ENCODE results near the gene LGALS3.

LGALS3 gene

DNA sequence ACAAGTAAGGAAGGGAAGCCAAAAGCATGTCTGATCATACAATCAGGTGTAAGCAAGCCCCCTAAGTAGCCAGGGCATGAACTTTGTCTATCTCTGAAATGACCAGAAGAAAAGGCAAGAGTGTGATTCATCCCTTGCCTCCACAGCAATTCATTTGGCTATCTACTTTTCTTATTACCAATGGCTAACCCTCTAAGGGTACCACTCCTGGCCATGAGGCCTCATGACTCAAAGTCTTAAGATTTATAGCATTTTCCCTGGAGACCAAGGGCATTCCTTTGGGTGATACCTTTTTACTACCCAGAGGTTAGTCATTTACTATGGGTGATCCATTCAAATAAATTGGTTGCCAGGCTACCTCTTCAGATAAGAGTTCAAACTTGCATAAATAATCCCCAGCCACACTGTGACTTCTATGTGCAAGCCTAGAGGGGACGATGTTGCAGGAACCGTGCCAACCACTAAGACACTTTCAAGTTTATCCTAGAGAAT, 1.5 kb upstream of the LGALS3 start:
- no peak for FAIRE-seq
- TF ChIP-seq TAF1 (IDR thresholded peaks at IDR 0.05; ENCODE audit: low read depth, low read length), result no peak
- TF ChIP-seq POU2F2 (IDR thresholded peaks at IDR 0.05; ENCODE audit: low read depth, low read length), result no peak
- TF ChIP-seq POLR2A (IDR thresholded peaks at IDR 0.05; ENCODE audit: low read depth, low read length), result no peak
- TF ChIP-seq POLR2AphosphoS5 (IDR thresholded peaks at IDR 0.05; ENCODE audit: low read depth, low read length), result no peak
- TF ChIP-seq SPI1 (IDR thresholded peaks at IDR 0.05; ENCODE audit: low read depth, low read length), result no peak
- TF ChIP-seq PAX5 (IDR thresholded peaks at IDR 0.05; ENCODE audit: insufficient read depth, low read length, severe bottlenecking), result no peak
- no peak for DNase-seq (ENCODE audit: insufficient read length, low spot score)

- no peak for TF ChIP-seq PAX5 (IDR thresholded peaks at IDR 0.05; ENCODE audit: insufficient read depth, low read length, severe bottlenecking)
- DNase-seq (ENCODE audit: insufficient read length, low spot score), result no peak
- peak; percentile 13 for FAIRE-seq
Observed at GRCh38 chr14:55128386-55129085, 516 bp upstream of the LGALS3 start.

- DNase-seq (ENCODE audit: insufficient read length, low spot score), result peak; percentile 73
- no peak for TF ChIP-seq SPI1 (IDR thresholded peaks at IDR 0.05; ENCODE audit: low read depth, low read length)
- no peak for TF ChIP-seq POU2F2 (IDR thresholded peaks at IDR 0.05; ENCODE audit: low read depth, low read length)
- TF ChIP-seq POLR2AphosphoS5 (IDR thresholded peaks at IDR 0.05; ENCODE audit: low read depth, low read length), result no peak
- TF ChIP-seq PAX5 (IDR thresholded peaks at IDR 0.05; ENCODE audit: insufficient read depth, low read length, severe bottlenecking), result no peak
- TF ChIP-seq POLR2A (IDR thresholded peaks at IDR 0.05; ENCODE audit: low read depth, low read length), result no peak
- no peak for TF ChIP-seq TAF1 (IDR thresholded peaks at IDR 0.05; ENCODE audit: low read depth, low read length)
- peak; percentile 50 for FAIRE-seq
Observed at GRCh38 chr14:55129428-55130195, 560 bp downstream of the LGALS3 start.

GRCh38 chr14:55130196-55130550, 1.1 kb downstream of the LGALS3 start:
- no peak for FAIRE-seq

DNA sequence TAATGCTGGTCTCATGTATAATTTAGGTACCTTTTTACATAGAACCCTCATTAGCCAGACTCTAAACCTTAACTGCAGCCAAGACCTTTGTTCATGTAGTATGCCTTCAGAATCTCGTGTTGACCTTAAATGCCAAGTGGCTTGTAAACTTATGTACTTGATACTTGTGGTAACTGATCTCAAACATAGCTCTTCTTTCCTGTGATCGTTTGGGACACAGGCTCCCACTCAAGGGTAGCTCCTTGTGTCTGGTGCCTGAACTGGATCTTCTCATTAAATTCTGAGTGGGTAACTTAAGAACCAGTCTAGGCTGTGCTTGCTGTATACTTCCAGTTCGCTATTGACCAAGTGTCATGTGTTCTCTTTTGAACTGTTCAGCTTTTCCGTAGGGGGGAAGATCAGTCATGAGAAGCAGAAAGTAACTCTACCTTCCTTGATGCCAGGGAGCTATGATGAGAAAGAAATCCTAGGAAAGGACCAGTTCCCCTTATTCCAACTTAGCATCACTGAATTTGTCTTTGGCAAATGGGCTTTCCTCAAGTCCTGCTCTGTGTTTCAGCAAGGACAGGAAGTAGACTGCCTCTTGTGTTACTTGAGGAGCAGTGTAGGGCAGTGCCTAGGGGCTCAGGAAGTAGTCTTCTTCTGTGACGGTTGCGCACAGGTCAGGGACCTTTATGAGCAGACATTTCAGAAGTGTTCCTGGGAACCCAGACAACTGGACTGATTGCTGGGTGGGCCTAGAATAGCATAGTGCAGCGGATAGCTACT, 2.5 kb downstream of the LGALS3 start:
- peak; percentile 5 for FAIRE-seq
- DNase-seq (ENCODE audit: insufficient read length, low spot score), result no peak
- TF ChIP-seq POLR2A (IDR thresholded peaks at IDR 0.05; ENCODE audit: low read depth, low read length) (no peak), SPI1 (IDR thresholded peaks at IDR 0.05; ENCODE audit: low read depth, low read length) (no peak), PAX5 (IDR thresholded peaks at IDR 0.05; ENCODE audit: insufficient read depth, low read length, severe bottlenecking) (no peak), POU2F2 (IDR thresholded peaks at IDR 0.05; ENCODE audit: low read depth, low read length) (no peak), TAF1 (IDR thresholded peaks at IDR 0.05; ENCODE audit: low read depth, low read length) (no peak), POLR2AphosphoS5 (IDR thresholded peaks at IDR 0.05; ENCODE audit: low read depth, low read length) (no peak)

More at GRCh38 chr14:55130196-55130550, 1.1 kb downstream of the LGALS3 start:
- no peak for DNase-seq (ENCODE audit: insufficient read length, low spot score)
- no peak for TF ChIP-seq TAF1 (IDR thresholded peaks at IDR 0.05; ENCODE audit: low read depth, low read length)
- no peak for TF ChIP-seq PAX5 (IDR thresholded peaks at IDR 0.05; ENCODE audit: insufficient read depth, low read length, severe bottlenecking)

DNA sequence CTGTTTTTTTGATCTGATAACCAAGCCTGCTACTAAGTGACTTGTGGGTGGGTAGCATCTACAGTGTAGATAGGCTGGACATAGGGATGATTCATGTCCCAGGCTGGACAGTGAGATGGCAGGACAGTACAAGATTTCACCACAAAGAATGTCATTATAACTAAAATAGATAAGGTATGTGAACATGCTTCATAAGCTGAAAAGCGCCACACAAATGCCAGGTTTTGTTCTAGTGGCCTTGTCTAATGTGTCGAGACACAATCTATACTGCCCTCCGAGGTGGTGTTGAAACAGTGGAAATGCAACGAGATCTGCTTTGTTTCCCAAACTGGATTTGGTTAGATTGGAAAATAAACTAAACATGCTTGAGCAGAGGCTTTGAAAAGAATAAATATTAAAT, 4.4 kb downstream of the LGALS3 start:
- no peak for DNase-seq (ENCODE audit: insufficient read length, low spot score)
- TF ChIP-seq POLR2AphosphoS5 (IDR thresholded peaks at IDR 0.05; ENCODE audit: low read depth, low read length) (no peak), POLR2A (IDR thresholded peaks at IDR 0.05; ENCODE audit: low read depth, low read length) (no peak), SPI1 (IDR thresholded peaks at IDR 0.05; ENCODE audit: low read depth, low read length) (no peak), TAF1 (IDR thresholded peaks at IDR 0.05; ENCODE audit: low read depth, low read length) (no peak), POU2F2 (IDR thresholded peaks at IDR 0.05; ENCODE audit: low read depth, low read length) (no peak), PAX5 (IDR thresholded peaks at IDR 0.05; ENCODE audit: insufficient read depth, low read length, severe bottlenecking) (no peak)
- FAIRE-seq, result no peak

- TF ChIP-seq PAX5 (IDR thresholded peaks at IDR 0.05; ENCODE audit: insufficient read depth, low read length, severe bottlenecking) (no peak), TAF1 (IDR thresholded peaks at IDR 0.05; ENCODE audit: low read depth, low read length) (no peak), POU2F2 (IDR thresholded peaks at IDR 0.05; ENCODE audit: low read depth, low read length) (no peak), POLR2AphosphoS5 (IDR thresholded peaks at IDR 0.05; ENCODE audit: low read depth, low read length) (no peak), SPI1 (IDR thresholded peaks at IDR 0.05; ENCODE audit: low read depth, low read length) (no peak)
- DNase-seq (ENCODE audit: insufficient read length, low spot score), result no peak
- no peak for FAIRE-seq
Observed at GRCh38 chr14:55136241-55136640, 7.2 kb downstream of the LGALS3 start.

- DNase-seq (ENCODE audit: insufficient read length, low spot score), result no peak
- FAIRE-seq, result no peak
- TF ChIP-seq SPI1 (IDR thresholded peaks at IDR 0.05; ENCODE audit: low read depth, low read length) (no peak), POLR2AphosphoS5 (IDR thresholded peaks at IDR 0.05; ENCODE audit: low read depth, low read length) (no peak), PAX5 (IDR thresholded peaks at IDR 0.05; ENCODE audit: insufficient read depth, low read length, severe bottlenecking) (no peak), POLR2A (IDR thresholded peaks at IDR 0.05; ENCODE audit: low read depth, low read length) (no peak), POU2F2 (IDR thresholded peaks at IDR 0.05; ENCODE audit: low read depth, low read length) (no peak), TAF1 (IDR thresholded peaks at IDR 0.05; ENCODE audit: low read depth, low read length) (no peak)
Observed at GRCh38 chr14:55136885-55137786, 8.1 kb downstream of the LGALS3 start.

All from GM12891 (cell line).